ENCODE results near the gene TSPAN4. TPM values are rescaled to one million over a fixed set of nuclear protein-coding genes. Genes with fewer than 3 reads are reported as not detected.
A peak's percentile ranks its signal among the peaks of the same experiment; 100 is the strongest.

TSPAN4 gene
- total RNA-seq, 1 donor from 2014 or later, result 175 TPM

DNA sequence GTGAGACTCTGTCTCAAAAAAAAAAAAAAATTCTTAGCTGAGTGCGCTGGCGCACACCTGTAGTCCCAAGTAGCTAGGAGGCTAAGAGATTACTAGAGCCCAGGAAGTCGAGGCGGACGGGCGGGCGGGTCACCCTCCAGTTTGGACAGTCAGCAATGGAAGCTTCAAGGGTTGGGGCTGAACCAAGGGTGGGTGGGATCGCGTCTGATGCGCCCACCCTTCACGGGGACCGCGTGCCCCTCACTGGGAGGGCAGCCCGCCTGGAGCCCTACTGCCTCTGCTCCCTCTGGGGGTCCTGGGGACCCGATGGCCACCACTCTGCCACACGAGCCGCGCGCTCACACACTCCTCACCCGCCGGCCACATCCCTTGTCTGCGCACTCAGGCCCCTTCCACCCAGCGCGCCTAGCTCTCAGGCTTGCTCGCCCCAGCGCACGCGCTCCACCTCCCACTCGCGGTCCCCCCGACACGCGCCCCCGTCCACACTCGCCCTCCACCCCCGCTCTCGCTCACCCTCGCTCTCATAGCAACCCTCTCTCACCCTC, 67.5 kb downstream of the TSPAN4 start:
- peaks cover 11% of the 10 kb centered on the region for H3K4me1 Mint-ChIP-seq (ENCODE audit: unreplicated experiment)
- no peaks in the 10 kb centered on the region for H3K27me3 Mint-ChIP-seq (ENCODE audit: unreplicated experiment)
- DNase-seq (ENCODE audit: extremely low spot score, unreplicated experiment), result no peak
- no peaks in the 10 kb centered on the region for H3K36me3 Mint-ChIP-seq (ENCODE audit: unreplicated experiment)
- peak overlapping the region; percentile 86 for H3K4me3 Mint-ChIP-seq (ENCODE audit: unreplicated experiment)
- H3K9me3 Mint-ChIP-seq (ENCODE audit: unreplicated experiment), result no peaks in the 10 kb centered on the region
- peak overlapping the region; percentile 34 for H3K27ac Mint-ChIP-seq (ENCODE audit: unreplicated experiment)
- TF ChIP-seq, protein P1, sequence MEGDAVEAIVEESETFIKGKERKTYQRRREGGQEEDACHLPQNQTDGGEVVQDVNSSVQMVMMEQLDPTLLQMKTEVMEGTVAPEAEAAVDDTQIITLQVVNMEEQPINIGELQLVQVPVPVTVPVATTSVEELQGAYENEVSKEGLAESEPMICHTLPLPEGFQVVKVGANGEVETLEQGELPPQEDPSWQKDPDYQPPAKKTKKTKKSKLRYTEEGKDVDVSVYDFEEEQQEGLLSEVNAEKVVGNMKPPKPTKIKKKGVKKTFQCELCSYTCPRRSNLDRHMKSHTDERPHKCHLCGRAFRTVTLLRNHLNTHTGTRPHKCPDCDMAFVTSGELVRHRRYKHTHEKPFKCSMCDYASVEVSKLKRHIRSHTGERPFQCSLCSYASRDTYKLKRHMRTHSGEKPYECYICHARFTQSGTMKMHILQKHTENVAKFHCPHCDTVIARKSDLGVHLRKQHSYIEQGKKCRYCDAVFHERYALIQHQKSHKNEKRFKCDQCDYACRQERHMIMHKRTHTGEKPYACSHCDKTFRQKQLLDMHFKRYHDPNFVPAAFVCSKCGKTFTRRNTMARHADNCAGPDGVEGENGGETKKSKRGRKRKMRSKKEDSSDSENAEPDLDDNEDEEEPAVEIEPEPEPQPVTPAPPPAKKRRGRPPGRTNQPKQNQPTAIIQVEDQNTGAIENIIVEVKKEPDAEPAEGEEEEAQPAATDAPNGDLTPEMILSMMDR (IDR thresholded peaks at IDR 0.05), result no peak

DNA sequence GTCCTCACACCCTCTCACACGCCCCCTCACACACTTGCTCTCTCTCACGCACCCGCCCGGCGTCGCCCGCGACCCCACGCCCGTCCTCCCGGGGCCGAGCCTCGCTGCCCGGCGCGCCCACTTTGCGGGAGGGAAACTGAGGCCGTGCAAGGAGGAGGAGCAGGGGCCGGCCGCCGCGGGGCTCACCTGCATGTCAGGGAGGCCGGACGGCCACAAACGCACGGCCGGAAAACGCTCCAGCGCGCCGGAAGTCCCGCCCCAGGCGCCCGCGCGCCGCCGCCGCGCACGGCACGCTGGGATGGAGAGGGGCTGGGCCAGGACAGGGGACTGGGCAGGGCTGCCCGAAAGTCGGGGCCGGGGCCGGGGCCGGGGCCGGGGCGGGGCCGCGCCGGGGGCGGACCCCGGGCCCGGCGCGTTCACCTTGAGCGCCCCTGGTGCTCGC, 68.0 kb downstream of the TSPAN4 start, which contains the start of gene CHID1:
TSS of gene CHID1 (minus strand) at position 222 of the 442 bp plus-strand sequence. CDS start 5,994 bp downstream, outside the sequence.
- H3K9me3 Mint-ChIP-seq (ENCODE audit: unreplicated experiment), result no peaks in the 10 kb centered on the region
- no peaks in the 10 kb centered on the region for H3K36me3 Mint-ChIP-seq (ENCODE audit: unreplicated experiment)
- DNase-seq (ENCODE audit: extremely low spot score, unreplicated experiment), result peak; percentile 94

DNA sequence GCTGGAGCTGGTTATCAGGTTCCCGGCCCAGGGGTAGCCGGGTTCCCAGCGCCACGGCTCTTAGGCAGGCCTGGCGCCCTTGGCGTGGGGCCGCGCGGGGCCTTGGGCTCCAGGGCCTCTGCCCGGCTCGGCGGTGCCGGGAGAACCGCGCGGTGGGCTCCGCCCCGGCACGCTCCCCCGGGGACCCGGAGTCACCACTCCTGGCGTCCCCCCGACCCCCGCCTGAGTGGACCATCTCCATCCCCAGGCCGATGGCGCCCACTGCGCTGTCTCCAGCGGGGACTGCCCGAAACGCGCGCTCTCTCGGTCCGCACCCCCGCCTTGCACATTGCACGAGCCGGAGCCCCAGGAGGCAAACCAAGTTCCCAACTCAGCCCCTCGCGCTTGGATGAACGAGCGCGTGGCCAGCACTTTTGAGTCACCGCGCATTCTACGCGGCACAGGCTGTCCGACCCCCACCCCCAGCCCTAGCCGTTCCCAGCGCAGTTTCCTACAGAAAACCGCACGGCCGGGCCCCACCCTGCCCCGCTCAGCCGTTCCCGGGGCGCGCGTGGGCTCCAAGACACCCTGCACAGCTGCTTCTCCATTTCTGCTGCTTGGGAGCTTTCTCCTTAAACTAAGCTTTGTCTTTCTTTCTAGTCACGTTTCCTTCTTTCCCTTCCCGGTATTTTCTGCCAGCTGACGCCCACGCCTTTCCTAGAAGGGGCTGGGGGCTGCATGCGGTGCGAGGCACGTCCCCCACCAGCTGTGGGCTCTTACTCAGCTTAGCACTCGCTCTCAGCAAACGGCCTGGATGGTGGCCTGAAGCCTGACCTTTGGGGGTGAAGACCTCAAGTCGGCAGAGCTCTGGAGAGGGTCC, 68.6 kb downstream of the TSPAN4 start:
- peak overlapping the region; percentile 70 for H3K27ac Mint-ChIP-seq (ENCODE audit: unreplicated experiment)
- no peaks in the 10 kb centered on the region for H3K36me3 Mint-ChIP-seq (ENCODE audit: unreplicated experiment)
- no peaks in the 10 kb centered on the region for H3K27me3 Mint-ChIP-seq (ENCODE audit: unreplicated experiment)
- peaks cover 11% of the 10 kb centered on the region for H3K4me1 Mint-ChIP-seq (ENCODE audit: unreplicated experiment)
- DNase-seq (ENCODE audit: extremely low spot score, unreplicated experiment), result no peak
- peak overlapping the region; percentile 79 for H3K4me3 Mint-ChIP-seq (ENCODE audit: unreplicated experiment)
- no peaks in the 10 kb centered on the region for H3K9me3 Mint-ChIP-seq (ENCODE audit: unreplicated experiment)
- TF ChIP-seq, protein P1 (IDR thresholded peaks at IDR 0.05), result peak; percentile 7

More for the DNA sequence above, 68.0 kb downstream of the TSPAN4 start, which contains the start of gene CHID1:
- TF ChIP-seq, protein P1 (IDR thresholded peaks at IDR 0.05), result no peak
- peaks cover 11% of the 10 kb centered on the region for H3K4me1 Mint-ChIP-seq (ENCODE audit: unreplicated experiment)
- peak within 1 kb of the TSS; percentile 70 for H3K27ac Mint-ChIP-seq (ENCODE audit: unreplicated experiment)
- peak within 1 kb of the TSS; percentile 86 for H3K4me3 Mint-ChIP-seq (ENCODE audit: unreplicated experiment)
- no peaks in the 10 kb centered on the region for H3K27me3 Mint-ChIP-seq (ENCODE audit: unreplicated experiment)

DNA sequence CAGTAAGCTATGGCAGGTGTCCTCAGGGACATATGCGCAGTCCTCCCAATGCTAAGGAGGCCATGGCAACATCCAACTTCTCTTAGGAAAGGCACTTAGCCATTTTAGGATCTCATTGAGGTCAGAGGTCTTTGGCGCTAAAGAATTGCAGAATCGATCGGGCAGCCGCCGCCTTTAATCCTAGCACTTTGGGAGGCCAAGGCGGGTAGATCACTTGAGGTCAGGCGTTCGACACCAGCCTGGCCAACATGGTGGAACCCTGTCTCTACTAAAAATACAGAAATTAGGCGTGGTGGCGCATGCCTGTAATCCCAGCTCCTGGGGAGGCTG, 69.2 kb downstream of the TSPAN4 start:
- no peak for DNase-seq (ENCODE audit: extremely low spot score, unreplicated experiment)
- Mint-ChIP-seq H3K36me3 (ENCODE audit: unreplicated experiment) (no peaks in the 10 kb centered on the region), H3K9me3 (ENCODE audit: unreplicated experiment) (no peaks in the 10 kb centered on the region), H3K27ac (ENCODE audit: unreplicated experiment) (no peak overlapping the region), H3K4me1 (ENCODE audit: unreplicated experiment) (peaks cover 11% of the 10 kb centered on the region), H3K4me3 (ENCODE audit: unreplicated experiment) (peak overlapping the region; percentile 79), H3K27me3 (ENCODE audit: unreplicated experiment) (no peaks in the 10 kb centered on the region)
- TF ChIP-seq, protein P1 (IDR thresholded peaks at IDR 0.05), result no peak

DNA sequence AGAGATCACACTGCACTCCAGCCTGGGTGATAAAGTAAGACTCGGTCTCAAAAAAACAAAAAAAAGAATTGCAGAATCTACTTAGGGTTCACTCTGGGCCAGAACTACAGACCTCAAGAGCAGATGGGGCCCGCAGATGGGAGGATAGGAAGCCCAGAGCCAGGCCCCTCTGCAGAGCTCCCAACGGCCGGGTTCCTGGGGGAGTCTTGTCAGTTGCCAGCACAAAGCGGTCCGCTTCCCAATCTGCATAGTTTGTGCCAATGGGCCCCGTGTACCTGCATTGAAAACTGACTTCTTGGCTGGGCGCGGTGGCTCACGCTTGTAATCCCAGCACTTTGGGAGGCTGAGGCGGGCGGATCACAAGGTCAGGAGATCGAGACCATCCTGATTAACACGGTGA, 69.6 kb downstream of the TSPAN4 start:
- no peaks in the 10 kb centered on the region for H3K36me3 Mint-ChIP-seq (ENCODE audit: unreplicated experiment)
- H3K27me3 Mint-ChIP-seq (ENCODE audit: unreplicated experiment), result no peaks in the 10 kb centered on the region
- no peak for DNase-seq (ENCODE audit: extremely low spot score, unreplicated experiment)
- peak overlapping the region; percentile 79 for H3K4me3 Mint-ChIP-seq (ENCODE audit: unreplicated experiment)
- no peaks in the 10 kb centered on the region for H3K9me3 Mint-ChIP-seq (ENCODE audit: unreplicated experiment)
- no peak overlapping the region for H3K27ac Mint-ChIP-seq (ENCODE audit: unreplicated experiment)
- peaks cover 11% of the 10 kb centered on the region for H3K4me1 Mint-ChIP-seq (ENCODE audit: unreplicated experiment)
- TF ChIP-seq, protein P1 (IDR thresholded peaks at IDR 0.05), result no peak
